ENCODE results near the gene CCT6B. TPM values are rescaled to one million over a fixed set of nuclear protein-coding genes. Genes with fewer than 3 reads are reported as not detected.

CCT6B gene
- total RNA-seq, 4 donors from 2014 or later: 2.6 to 5.8 (median 4.5) TPM

DNA sequence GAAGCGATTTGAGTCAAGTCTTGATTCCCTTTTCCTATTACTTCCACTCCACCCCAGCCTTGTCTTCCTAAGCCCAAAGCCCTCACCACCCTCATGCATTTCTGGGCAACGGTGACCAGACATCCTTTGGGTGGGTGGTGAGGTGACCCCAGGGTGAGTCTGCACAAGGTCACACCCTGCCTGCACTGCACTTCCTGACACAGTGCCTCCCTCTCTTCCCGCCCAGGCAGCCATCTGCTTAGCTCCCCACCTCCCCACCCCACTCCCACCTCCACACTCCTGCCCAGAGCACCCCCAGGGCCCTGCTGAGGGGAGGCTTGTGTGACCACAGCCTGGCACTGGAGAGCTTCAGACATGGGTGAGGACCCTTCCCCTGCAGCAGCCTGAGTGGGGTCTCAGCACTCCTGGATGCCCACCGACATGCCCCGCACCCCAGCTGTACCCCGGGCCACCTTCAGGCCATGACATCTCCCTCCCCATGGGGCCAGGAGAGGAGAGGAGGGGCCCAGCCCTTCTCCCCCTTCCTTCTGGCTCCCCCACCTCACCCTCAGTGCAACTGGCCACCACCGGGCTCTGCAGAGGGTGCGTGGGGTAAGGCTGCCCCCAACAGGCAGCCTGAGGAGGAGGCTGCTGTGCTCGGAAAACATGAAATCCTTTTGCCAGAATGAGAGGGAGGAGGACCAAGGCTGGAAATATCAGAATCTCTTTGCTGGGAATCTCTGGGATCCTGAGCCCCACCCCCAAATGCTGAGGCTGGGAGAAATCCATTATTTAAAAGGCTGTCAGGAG lies 68.6 kb downstream of the CCT6B start:
- no peaks in the 10 kb centered on the region for H3K9me3 ChIP-seq
- no peak for DNase-seq (ENCODE audit: extremely low spot score)
- no peak for TF ChIP-seq POLR2A (IDR thresholded peaks at IDR 0.05; ENCODE audit: low read depth)
- TF ChIP-seq EP300 (IDR thresholded peaks at IDR 0.05): no peak
- no peak for TF ChIP-seq POLR2AphosphoS5 (IDR thresholded peaks at IDR 0.05)
- TF ChIP-seq, protein P1, sequence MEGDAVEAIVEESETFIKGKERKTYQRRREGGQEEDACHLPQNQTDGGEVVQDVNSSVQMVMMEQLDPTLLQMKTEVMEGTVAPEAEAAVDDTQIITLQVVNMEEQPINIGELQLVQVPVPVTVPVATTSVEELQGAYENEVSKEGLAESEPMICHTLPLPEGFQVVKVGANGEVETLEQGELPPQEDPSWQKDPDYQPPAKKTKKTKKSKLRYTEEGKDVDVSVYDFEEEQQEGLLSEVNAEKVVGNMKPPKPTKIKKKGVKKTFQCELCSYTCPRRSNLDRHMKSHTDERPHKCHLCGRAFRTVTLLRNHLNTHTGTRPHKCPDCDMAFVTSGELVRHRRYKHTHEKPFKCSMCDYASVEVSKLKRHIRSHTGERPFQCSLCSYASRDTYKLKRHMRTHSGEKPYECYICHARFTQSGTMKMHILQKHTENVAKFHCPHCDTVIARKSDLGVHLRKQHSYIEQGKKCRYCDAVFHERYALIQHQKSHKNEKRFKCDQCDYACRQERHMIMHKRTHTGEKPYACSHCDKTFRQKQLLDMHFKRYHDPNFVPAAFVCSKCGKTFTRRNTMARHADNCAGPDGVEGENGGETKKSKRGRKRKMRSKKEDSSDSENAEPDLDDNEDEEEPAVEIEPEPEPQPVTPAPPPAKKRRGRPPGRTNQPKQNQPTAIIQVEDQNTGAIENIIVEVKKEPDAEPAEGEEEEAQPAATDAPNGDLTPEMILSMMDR (IDR thresholded peaks at IDR 0.05): no peak
- peaks cover 0 to 89% (median 0%) of the 10 kb centered on the region in 4 donors for H3K27me3 ChIP-seq
- H3K36me3 ChIP-seq: no peaks in the 10 kb centered on the region
- no peaks in the 10 kb centered on the region for H3K4me1 ChIP-seq
- 31% methylated on average over 9 of the region's 9 CpGs for WGBS
- intact Hi-C loops (cut with DNase I): no loop called here
- no peak overlapping the region for H3K27ac ChIP-seq (replicated peaks in 1 of 4)
- no peak overlapping the region for H3K4me3 ChIP-seq

DNA sequence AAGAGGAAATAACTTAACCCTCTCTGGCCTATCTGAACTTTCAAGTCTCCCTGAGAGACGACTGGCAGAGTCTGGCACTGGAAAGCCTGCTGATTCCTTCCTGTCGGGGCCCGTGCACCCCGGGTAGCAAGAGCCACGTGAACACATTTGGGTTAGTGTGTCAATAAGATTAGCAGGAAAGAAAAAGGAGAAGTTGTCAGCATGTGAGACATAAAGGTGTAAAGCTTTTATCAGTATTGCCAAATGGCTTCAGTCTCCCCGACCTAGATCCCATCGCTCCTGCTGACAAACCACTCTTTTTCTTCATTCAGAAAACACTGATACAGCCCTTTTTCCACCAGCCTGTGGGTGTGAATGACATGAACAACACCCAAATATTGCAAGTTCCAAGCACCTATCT lies 74.4 kb downstream of the CCT6B start:
- H3K36me3 ChIP-seq: no peaks in the 10 kb centered on the region
- intact Hi-C loops (cut with DNase I): no loop called here
- H3K4me3 ChIP-seq: no peak overlapping the region
- no peak for DNase-seq (ENCODE audit: extremely low spot score)
- TF ChIP-seq POLR2A (IDR thresholded peaks at IDR 0.05; ENCODE audit: low read depth): no peak
- TF ChIP-seq, protein P1 (IDR thresholded peaks at IDR 0.05): no peak
- TF ChIP-seq EP300 (IDR thresholded peaks at IDR 0.05): no peak
- TF ChIP-seq POLR2AphosphoS5 (IDR thresholded peaks at IDR 0.05): no peak
- 15% methylated on average over 7 of the region's 7 CpGs for WGBS
- H3K4me1 ChIP-seq: no peaks in the 10 kb centered on the region
- no peak overlapping the region for H3K27ac ChIP-seq (replicated peaks in 1 of 4)
- no peaks in the 10 kb centered on the region for H3K9me3 ChIP-seq
- peaks cover 0 to 60% (median 0%) of the 10 kb centered on the region in 4 donors for H3K27me3 ChIP-seq

DNA sequence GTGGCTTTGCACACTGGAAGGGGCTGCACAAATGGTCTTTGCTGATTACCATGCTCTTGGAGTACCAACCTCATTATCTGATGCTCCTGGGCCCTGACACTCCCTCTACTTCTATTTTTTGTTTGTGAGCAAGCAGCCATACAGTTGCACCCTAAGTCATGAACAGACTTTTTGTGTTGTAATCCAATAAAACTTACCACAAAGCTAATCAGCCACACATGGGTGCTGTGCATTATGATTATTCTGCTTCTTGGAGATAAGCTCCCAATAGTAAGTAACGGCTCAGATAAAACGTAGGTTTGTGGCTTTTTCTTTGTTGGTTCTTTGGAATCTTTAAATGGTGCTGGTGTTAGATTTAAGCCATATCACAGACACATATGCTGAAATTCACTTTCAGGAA lies 76.2 kb downstream of the CCT6B start:
- TF ChIP-seq POLR2A (IDR thresholded peaks at IDR 0.05; ENCODE audit: low read depth) (no peak), POLR2AphosphoS5 (IDR thresholded peaks at IDR 0.05) (no peak), EP300 (IDR thresholded peaks at IDR 0.05) (no peak)
- TF ChIP-seq, protein P1 (IDR thresholded peaks at IDR 0.05): no peak
- H3K36me3 ChIP-seq: no peaks in the 10 kb centered on the region
- H3K4me3 ChIP-seq: no peak overlapping the region
- H3K27ac ChIP-seq (replicated peaks in 1 of 4): no peak overlapping the region
- DNase-seq (ENCODE audit: extremely low spot score): no peak
- intact Hi-C loops (cut with DNase I): no loop called here
- H3K9me3 ChIP-seq: peaks cover 0 to 8% (median 0%) of the 10 kb centered on the region in 4 donors
- WGBS: 84% methylated on average over 2 of the region's 2 CpGs
- peaks cover 0 to 43% (median 0%) of the 10 kb centered on the region in 4 donors for H3K27me3 ChIP-seq
- H3K4me1 ChIP-seq: no peaks in the 10 kb centered on the region

GRCh38 chr17:34884597-34884996 lies 76.7 kb downstream of the CCT6B start:
- no peak for TF ChIP-seq POLR2AphosphoS5 (IDR thresholded peaks at IDR 0.05)
- TF ChIP-seq EP300 (IDR thresholded peaks at IDR 0.05): no peak
- no peak for TF ChIP-seq POLR2A (IDR thresholded peaks at IDR 0.05; ENCODE audit: low read depth)
- TF ChIP-seq, protein P1 (IDR thresholded peaks at IDR 0.05): no peak
- Histone ChIP-seq H3K4me1 (no peaks in the 10 kb centered on the region), H3K9me3 (peaks cover 0 to 11% (median 0%) of the 10 kb centered on the region in 4 donors), H3K27ac (replicated peaks in 1 of 4) (no peak overlapping the region), H3K4me3 (no peak overlapping the region), H3K27me3 (peaks cover 0 to 38% (median 0%) of the 10 kb centered on the region in 4 donors), H3K36me3 (no peaks in the 10 kb centered on the region)
- DNase-seq (ENCODE audit: extremely low spot score): no peak
- intact Hi-C loops (cut with DNase I): no loop called here
- 76% methylated on average over 9 of the region's 9 CpGs for WGBS

All from esophagus muscularis mucosa (tissue), 4 donors.